Panc1 (cell line): Measurements from ENCODE around the gene HLA-DOA.

ENCODE experiments used
- CTCF ChIP-seq: fragments of 450-650 bp; IDR thresholded peaks from 2 replicates; pipeline ENCODE4 v1.5.1; 2017; ENCODE audit warnings: mild to moderate bottlenecking
- POLR2AphosphoS5 ChIP-seq: IDR thresholded peaks from 2 replicates; pipeline ENCODE4 v1.6.1; 2012; ENCODE audit warnings: mild to moderate bottlenecking, low read depth, low read length, moderate library complexity
- TCF7L2 ChIP-seq: IDR thresholded peaks from 2 replicates; pipeline ENCODE4 v1.6.1; 2011; ENCODE audit warnings: mild to moderate bottlenecking, low read depth, low read length, inconsistent platforms
- TF ChIP-seq, protein P1 (sequence below), 2 experiments: IDR thresholded peaks; 2 replicates each; pipeline ENCODE4 v1.6.1; 2011 to 2012; ENCODE audit warnings: low read depth in 2 of 2, control low read depth in 1 of 2, low read length in 1 of 2, mild to moderate bottlenecking in 1 of 2, moderate library complexity in 1 of 2; ENCODE audit not compliant: insufficient read depth in 1 of 2

DNA sequence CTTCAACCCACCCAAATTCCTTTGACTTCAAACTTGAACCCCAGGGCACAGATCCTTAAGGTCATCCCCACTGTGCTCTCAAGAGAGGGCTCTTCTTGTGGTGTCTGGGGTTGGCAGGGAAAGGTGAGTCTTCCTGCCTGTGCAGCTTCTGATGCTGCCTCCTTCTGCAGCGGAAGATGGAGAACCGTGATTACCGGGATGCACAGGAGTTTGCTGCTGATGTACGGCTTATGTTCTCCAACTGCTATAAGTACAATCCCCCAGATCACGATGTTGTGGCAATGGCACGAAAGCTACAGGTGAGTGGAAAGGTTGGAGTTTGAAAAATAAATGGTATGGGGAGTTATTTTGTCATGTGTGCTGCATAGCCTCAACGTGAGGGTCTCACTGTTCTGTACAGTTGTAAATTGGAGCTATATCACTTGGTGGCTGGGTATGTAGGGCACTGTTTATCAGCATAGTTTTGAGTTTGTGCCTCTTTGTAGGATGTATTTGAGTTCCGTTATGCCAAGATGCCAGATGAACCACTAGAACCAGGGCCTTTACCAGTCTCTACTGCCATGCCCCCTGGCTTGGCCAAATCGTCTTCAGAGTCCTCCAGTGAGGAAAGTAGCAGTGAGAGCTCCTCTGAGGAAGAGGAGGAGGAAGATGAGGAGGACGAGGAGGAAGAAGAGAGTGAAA is 32.0 kb downstream of the HLA-DOA start:
- TF ChIP-seq CTCF: no peak
- no peak for TF ChIP-seq TCF7L2
- peak; percentile 52; the same call in 1 of the 2 replicates for TF ChIP-seq POLR2AphosphoS5
- TF ChIP-seq, protein P1, sequence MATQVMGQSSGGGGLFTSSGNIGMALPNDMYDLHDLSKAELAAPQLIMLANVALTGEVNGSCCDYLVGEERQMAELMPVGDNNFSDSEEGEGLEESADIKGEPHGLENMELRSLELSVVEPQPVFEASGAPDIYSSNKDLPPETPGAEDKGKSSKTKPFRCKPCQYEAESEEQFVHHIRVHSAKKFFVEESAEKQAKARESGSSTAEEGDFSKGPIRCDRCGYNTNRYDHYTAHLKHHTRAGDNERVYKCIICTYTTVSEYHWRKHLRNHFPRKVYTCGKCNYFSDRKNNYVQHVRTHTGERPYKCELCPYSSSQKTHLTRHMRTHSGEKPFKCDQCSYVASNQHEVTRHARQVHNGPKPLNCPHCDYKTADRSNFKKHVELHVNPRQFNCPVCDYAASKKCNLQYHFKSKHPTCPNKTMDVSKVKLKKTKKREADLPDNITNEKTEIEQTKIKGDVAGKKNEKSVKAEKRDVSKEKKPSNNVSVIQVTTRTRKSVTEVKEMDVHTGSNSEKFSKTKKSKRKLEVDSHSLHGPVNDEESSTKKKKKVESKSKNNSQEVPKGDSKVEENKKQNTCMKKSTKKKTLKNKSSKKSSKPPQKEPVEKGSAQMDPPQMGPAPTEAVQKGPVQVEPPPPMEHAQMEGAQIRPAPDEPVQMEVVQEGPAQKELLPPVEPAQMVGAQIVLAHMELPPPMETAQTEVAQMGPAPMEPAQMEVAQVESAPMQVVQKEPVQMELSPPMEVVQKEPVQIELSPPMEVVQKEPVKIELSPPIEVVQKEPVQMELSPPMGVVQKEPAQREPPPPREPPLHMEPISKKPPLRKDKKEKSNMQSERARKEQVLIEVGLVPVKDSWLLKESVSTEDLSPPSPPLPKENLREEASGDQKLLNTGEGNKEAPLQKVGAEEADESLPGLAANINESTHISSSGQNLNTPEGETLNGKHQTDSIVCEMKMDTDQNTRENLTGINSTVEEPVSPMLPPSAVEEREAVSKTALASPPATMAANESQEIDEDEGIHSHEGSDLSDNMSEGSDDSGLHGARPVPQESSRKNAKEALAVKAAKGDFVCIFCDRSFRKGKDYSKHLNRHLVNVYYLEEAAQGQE (IDR thresholded peaks at IDR 0.05; ENCODE audit: insufficient read depth in 1 of 2, low read depth in 2 of 2, low read length in 1 of 2): no peak
